ENCODE results near the gene RPL7A. TPM values are rescaled to one million over a fixed set of nuclear protein-coding genes. Genes with fewer than 3 reads are reported as not detected.
A peak's percentile ranks its signal among the peaks of the same experiment; 100 is the strongest.
"Not testable (repeated sequence)": the region's sequence is repeated elsewhere in the genome, so short reads cannot be mapped to it uniquely, and the experiment has no call there.

RPL7A gene
- total RNA-seq, 4 donors from 2014 or later, result 1,385 to 2,320 (median 1,660) TPM

DNA sequence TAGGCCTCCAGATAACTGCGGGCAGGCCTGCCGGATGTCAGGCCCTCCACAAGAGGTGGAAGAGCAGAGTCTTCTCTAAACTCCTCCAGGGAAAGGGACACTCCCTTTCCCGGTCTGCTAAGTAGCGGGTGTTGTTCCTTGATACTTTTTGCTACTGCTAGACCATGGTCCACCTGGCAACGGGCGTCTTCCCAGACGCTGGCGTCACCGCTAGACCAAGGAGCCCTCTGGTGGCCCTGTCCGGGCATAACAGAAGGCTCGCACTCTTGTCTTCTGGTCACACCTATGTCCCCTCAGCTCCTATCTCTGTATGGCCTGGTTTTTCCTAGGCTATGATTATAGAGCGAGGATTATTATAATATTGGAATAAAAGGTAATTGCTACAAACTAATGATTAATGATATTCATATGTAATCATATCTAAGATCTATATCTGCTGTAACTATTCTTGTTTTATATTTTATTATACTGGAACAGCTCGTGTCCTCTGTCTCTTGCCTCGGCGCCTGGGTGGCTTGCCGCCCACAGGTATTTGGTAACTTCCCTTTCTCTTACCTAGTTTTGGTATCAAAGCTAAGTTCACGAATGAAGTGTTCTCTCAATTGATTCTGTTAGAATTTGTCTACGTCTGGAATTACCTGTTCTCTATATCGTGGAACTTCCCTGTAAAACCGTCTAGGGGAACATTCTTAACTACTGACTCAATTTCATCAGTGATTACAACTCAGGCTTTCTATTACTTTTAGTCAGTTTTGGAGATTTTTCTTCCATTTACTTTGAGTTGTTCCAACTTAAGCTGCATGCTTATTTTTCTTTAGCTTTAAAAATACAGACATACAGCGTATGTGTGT is 18.5 kb upstream of the RPL7A start:
- Histone ChIP-seq H3K36me3 (peaks cover 0 to 47% of the 10 kb centered on the region in 2 donors), H3K4me1 (peaks cover 0 to 16% (median 7%) of the 10 kb centered on the region in 3 donors)
- not testable (repeated sequence) for H3K9me3 ChIP-seq, ATAC-seq, H3K27me3 ChIP-seq, H3K27ac ChIP-seq, H3K4me3 ChIP-seq
- TF ChIP-seq, protein P1, sequence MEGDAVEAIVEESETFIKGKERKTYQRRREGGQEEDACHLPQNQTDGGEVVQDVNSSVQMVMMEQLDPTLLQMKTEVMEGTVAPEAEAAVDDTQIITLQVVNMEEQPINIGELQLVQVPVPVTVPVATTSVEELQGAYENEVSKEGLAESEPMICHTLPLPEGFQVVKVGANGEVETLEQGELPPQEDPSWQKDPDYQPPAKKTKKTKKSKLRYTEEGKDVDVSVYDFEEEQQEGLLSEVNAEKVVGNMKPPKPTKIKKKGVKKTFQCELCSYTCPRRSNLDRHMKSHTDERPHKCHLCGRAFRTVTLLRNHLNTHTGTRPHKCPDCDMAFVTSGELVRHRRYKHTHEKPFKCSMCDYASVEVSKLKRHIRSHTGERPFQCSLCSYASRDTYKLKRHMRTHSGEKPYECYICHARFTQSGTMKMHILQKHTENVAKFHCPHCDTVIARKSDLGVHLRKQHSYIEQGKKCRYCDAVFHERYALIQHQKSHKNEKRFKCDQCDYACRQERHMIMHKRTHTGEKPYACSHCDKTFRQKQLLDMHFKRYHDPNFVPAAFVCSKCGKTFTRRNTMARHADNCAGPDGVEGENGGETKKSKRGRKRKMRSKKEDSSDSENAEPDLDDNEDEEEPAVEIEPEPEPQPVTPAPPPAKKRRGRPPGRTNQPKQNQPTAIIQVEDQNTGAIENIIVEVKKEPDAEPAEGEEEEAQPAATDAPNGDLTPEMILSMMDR (IDR thresholded peaks at IDR 0.05), result peak in 3 of 4 experiments; percentile 39 to 65 (median 62)
- 62 to 70% methylated on average over 13 to 15 of the region's 21 CpGs for WGBS, 2 donors (ENCODE audit: low coverage in 1 of 2)

- H3K36me3 ChIP-seq, result peaks cover 0 to 48% of the 10 kb centered on the region in 2 donors
- TF ChIP-seq POLR2AphosphoS5 (IDR thresholded peaks at IDR 0.05), result no peak
- TF ChIP-seq POLR2A (IDR thresholded peaks at IDR 0.05), result no peak
- no peaks in the 10 kb centered on the region for H3K9me3 ChIP-seq
- no peak overlapping the region for H3K4me3 ChIP-seq
- 70 to 82% methylated on average over 2 to 11 of the region's 19 CpGs for WGBS, 2 donors (ENCODE audit: low coverage in 1 of 2)
- no peak for ATAC-seq
- H3K27me3 ChIP-seq, result no peaks in the 10 kb centered on the region
- peaks cover 4 to 28% (median 14%) of the 10 kb centered on the region in 3 donors for H3K4me1 ChIP-seq
- H3K27ac ChIP-seq, result no peak overlapping the region
Observed at GRCh38 chr9:133331221-133331620, 16.8 kb upstream of the RPL7A start.

DNA sequence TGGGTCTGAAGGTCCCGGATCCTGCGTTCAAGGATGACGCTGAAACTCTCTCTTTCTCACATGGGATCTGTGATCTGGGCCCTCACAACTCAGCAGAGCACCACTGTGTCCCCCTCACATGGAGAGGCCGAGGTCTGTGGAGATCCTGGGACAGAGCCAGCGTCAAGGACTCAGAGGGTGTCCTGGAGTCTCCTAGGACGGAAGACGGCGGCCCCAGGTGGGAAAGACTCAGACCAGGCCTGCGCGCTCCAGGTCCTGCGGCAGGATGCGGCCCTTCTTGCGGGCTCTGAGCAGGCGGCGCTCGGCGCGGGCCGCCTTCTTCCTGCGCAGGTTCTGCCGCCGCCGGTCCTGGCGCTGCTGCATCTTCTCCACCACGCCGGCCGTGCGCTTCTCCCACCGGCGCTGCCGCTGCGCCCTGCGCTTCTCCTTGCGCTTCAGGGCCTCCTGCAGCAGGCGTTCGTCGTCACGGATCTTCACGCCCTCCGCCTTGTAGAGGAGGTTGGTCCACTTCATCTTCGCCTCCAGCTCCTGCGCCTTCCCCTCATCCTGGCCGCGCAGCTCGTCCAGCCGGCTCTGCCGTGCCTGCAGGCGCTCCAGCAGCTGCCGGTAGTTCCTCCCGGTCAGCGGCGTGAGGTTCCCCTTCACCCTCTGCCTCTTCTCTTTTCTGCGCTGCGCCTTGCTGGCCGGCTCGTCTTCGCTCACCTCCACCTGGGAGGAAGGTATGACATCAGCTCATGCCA is 16.2 kb upstream of the RPL7A start:
- Histone ChIP-seq H3K27me3 (no peaks in the 10 kb centered on the region), H3K27ac (no peak overlapping the region), H3K9me3 (no peaks in the 10 kb centered on the region), H3K4me3 (no peak overlapping the region), H3K36me3 (peaks cover 0 to 48% of the 10 kb centered on the region in 2 donors), H3K4me1 (peaks cover 4 to 34% (median 19%) of the 10 kb centered on the region in 3 donors)
- no peak for ATAC-seq
- 96% methylated on average over 21 of the region's 57 CpGs; no CpG with 5 or more reads in 1 of the 2 donors for WGBS, 2 donors (ENCODE audit: low coverage in 1 of 2)
- no peak for TF ChIP-seq POLR2AphosphoS5 (IDR thresholded peaks at IDR 0.05)
- TF ChIP-seq EP300 (IDR thresholded peaks at IDR 0.05), result no peak
- TF ChIP-seq POLR2A (IDR thresholded peaks at IDR 0.05), result no peak
- TF ChIP-seq, protein P1 (IDR thresholded peaks at IDR 0.05), result no peak

GRCh38 chr9:133332381-133332730 is 15.7 kb upstream of the RPL7A start:
- H3K4me1 ChIP-seq, result peaks cover 4 to 37% (median 20%) of the 10 kb centered on the region in 3 donors
- H3K4me3 ChIP-seq, result no peak overlapping the region
- peaks cover 0 to 48% of the 10 kb centered on the region in 2 donors for H3K36me3 ChIP-seq
- no peaks in the 10 kb centered on the region for H3K9me3 ChIP-seq
- no peaks in the 10 kb centered on the region for H3K27me3 ChIP-seq
- TF ChIP-seq EP300 (IDR thresholded peaks at IDR 0.05) (no peak), POLR2A (IDR thresholded peaks at IDR 0.05) (no peak), POLR2AphosphoS5 (IDR thresholded peaks at IDR 0.05) (no peak)
- TF ChIP-seq, protein P1 (IDR thresholded peaks at IDR 0.05), result no peak
- no CpG with 5 or more reads among the region's 20 CpGs for WGBS, 2 donors (ENCODE audit: low coverage in 1 of 2)
- H3K27ac ChIP-seq, result no peak overlapping the region
- ATAC-seq, result no peak

- no peaks in the 10 kb centered on the region for H3K27me3 ChIP-seq
- H3K4me3 ChIP-seq, result no peak overlapping the region
- ATAC-seq, result no peak
- peaks cover 0 to 48% of the 10 kb centered on the region in 2 donors for H3K36me3 ChIP-seq
- peaks cover 4 to 37% (median 20%) of the 10 kb centered on the region in 3 donors for H3K4me1 ChIP-seq
- H3K27ac ChIP-seq, result no peak overlapping the region
- TF ChIP-seq POLR2A (IDR thresholded peaks at IDR 0.05), result no peak
- no peak for TF ChIP-seq EP300 (IDR thresholded peaks at IDR 0.05)
- TF ChIP-seq, protein P1 (IDR thresholded peaks at IDR 0.05), result no peak
- no peak for TF ChIP-seq POLR2AphosphoS5 (IDR thresholded peaks at IDR 0.05)
- no peaks in the 10 kb centered on the region for H3K9me3 ChIP-seq
- 80 to 93% methylated on average over 1 to 3 of the region's 11 CpGs for WGBS, 2 donors (ENCODE audit: low coverage in 1 of 2)
Observed at GRCh38 chr9:133333011-133333410, 15.0 kb upstream of the RPL7A start.
